ENCODE data around the gene KDM5B.

KDM5B gene

GRCh38 chr1:202685641-202686040 lies 122.6 kb downstream of the KDM5B start:
- DNase-seq (ENCODE audit: low spot score) = no peak

GRCh38 chr1:202684716-202685115 lies 123.5 kb downstream of the KDM5B start:
- peak; percentile 6 for DNase-seq (ENCODE audit: low spot score)

- DNase-seq (ENCODE audit: low spot score) = no peak
These were observed 125.2 kb downstream of the KDM5B start for GRCh38 chr1:202683029-202683428.

GRCh38 chr1:202682477-202682876 lies 125.7 kb downstream of the KDM5B start:
- no peak for DNase-seq (ENCODE audit: low spot score)

- no peak for DNase-seq (ENCODE audit: low spot score)
These were observed 126.3 kb downstream of the KDM5B start for GRCh38 chr1:202681736-202682420.

GRCh38 chr1:202680586-202681352 lies 127.5 kb downstream of the KDM5B start:
- DNase-seq (ENCODE audit: low spot score) = no peak

- DNase-seq (ENCODE audit: low spot score) = no peak
These were observed 128.6 kb downstream of the KDM5B start for GRCh38 chr1:202679406-202680177.

- DNase-seq (ENCODE audit: low spot score) = no peak
These were observed 130.8 kb downstream of the KDM5B start for GRCh38 chr1:202677433-202677832.

Measured in LoVo (cell line).